ENCODE results near the gene CORO1C.

CORO1C gene

DNA sequence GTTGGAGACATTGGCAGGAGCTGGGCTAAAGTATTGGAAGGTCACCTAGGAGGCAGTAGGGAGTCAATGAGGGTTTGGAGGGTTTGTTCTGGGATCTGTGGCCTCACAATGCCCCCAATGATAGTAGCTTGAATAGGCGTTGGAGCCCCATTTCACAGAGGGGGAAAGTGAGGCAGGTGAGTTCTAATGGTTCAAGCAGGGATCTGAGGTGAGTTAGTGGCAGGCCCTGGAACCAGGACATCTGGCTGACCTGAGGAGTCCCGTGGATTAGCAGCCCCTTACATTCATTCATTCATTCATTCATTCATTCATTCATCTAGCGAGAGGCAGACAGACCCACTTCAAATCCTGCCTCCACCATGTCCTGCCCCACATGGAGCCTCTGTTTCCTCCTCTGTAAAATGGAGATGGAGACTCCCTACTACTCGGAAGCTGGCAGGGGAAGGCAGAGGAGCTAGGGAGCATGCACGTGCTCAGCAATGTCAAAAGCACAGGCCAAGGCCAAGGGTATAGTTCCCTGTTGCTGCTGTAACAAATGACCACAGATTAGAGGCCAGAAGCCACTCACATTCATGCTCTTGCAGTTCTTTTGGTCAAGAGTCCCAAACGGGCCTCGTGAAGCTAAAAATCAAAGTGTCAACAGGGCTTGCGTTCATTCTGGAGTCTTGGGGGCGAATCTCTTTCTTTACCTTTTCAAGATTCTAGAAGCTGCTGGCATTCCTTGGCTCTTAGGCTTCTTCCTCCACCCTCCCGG lies 131.2 kb downstream of the CORO1C start:
- no peak for DNase-seq (ENCODE audit: low spot score)

DNA sequence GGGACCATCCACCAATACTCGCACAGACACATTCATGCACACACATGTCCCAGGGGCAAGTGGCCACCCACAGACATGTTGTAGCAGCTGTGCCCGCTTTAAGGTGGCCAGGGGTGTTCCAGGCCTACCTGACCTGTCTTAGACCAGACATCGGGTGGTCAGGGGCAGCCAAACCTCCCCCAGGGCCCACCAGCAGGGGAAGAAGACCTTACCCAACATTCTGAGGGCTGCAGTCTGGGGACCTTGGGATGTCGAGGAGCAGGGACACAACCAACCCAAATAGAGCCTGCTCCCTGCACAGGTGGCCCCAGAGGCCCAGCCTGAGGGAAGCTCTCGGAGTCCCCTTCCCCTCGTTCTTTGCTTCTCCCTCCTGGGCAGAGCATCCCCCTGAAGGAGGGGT lies 131.8 kb downstream of the CORO1C start:
- no peak for DNase-seq (ENCODE audit: low spot score)

DNA sequence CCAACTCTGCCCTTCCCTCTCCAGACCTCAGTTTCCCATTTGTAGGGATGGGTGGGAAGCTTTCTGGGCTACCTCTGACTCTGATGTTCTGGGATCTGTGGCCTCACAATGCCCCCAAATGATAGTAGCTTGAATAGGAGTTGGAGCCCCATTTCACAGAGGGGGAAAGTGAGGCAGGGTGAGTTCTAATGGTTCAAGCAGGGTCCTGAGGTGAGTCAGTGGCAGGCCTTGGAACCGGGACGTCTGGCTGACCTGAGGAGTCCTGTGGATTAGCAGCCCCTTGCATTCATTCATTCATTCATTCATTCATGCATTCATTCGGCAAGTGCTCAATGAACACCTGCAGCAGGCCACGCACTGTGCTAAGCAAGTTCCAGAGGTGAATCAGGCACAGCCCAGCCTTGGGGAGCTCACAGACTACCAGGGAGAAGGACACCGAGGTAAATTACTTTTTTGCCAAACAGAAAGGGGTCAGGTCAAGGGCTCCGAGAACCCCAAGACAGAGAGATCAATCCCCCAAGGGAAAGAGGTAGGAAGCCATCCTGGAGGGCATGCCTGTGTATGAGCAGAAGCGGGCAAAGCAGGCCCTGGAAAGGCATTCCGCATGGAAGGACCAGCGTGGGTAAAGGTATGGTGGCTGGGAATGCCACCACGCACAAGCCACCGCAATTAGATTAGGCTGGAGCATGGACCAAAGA lies 132.6 kb downstream of the CORO1C start:
- DNase-seq (ENCODE audit: low spot score) = no peak

DNA sequence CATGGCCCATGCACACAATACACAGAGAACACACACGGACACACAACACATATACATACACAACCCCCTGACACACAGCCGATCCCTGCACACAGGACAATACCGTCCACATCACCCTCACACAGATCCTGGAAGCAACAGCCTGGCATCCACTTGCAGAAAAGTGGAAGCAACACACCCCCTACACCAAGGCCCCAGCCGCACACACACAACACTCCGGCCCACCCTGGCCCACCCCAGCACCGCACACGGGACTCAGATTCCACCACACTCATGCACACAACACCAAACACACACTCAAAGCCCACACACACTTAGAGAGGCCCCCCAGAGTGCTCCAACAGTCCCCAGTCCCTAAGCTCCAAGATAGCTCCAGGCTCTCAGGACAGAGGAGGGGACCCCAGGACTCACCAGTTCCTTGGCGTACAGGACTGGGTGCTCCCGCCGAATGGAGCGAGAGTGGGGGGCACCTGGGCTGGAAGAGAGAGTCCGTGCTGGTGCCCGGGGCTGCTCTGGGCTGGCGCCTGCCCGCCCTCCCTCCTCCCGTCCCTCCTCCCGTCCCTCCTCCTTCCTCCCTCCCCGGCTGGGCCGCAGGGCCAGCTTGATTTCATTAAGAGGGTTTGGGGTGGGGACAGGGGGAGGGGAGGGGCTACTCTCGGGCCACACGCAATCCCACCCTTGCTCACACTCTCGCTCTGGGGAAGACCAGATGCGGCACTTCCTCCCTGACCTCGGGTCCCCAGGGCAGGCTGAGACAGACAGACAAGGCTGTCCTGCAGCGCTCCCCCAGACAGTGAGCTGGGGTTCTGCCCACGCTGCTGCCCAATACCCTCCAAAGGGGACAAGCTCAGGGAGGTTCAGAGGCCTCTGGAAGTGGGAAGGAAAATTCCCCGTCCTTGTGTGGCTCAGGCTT lies 133.5 kb downstream of the CORO1C start, which contains the start of gene TMEM119:
Gene TMEM119, minus strand, starts transcription at position 526 of the 913 bp plus-strand sequence. CDS start 5,701 bp downstream, outside the sequence.
- DNase-seq (ENCODE audit: low spot score) = no peak

DNA sequence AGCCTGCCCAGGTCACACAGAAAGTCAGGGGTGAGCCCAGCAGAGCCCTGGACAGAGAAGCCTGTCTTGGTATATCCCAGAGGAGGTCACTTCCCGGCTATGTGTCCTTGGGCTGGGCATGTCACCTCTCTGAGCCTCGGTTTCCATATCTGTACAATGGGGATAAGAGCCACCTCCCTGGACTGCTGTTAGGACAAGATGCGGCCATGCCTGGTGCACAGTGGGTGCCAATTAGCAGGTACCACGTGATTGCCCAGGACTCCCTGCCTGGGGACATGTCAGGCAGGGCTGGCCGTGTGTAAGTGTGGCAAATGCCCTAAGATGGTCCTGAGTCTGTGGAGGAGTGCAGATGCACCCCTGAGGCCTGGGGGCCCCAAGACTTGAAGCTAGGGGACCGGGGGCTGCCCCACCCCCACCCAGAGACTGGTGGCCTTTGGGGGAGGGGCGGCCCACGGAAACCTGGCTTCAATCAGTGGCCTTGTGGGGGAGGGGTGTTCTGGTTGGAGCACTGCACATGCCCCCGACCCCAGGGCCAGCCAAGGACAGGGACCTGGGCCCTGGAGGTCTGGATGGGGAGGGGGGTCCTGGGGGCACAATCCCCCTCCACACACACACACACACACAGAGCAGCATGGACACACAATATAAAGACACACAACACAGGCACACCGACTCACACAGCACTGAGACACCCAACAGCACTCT lies 134.3 kb downstream of the CORO1C start:
- DNase-seq (ENCODE audit: low spot score) = no peak

DNA sequence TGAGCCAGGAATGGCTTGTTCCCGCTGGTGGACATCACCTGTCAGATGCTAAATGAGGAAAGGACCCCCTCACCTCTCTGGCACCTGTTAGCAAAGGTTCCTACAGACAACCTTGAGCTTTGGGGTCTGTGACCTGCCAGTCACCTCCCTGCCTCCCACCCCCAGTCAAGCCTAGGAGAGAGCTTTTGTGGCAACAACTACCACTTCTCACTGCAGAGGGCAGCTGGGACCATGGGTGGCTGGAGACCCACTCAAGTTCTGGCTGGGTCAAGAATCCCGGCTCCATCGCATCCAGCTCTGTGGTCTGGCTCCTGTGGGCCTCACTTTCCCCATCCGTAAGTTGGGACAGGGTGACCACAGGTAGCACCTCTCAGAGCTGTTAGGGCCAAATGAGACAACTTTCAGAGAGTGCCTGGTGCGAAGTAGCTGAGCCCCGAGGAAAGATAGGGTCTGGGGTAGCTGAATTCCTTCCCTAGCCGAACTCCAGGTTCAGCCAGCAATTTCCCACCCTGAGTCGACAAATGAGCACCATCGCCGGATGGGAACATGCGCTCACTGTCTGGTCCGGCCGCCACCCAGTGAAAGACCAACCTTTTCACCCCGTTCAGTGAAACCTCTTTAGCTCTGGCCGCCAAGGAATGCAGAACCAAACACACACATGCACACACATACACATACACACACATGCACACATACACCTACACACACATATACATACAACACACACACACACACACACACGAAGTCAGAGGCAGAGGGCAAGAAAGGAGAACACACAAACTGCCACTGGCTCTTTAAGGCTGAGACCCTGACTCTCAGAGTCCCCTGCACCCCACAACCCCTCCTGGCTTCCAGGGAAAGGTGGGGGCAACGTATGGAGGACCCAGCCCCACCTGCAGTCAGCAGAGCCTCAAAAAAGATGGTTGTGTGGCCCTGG lies 135.3 kb downstream of the CORO1C start:
- DNase-seq (ENCODE audit: low spot score) = no peak
